Measurements from ENCODE around the gene LRPAP1.

LRPAP1 gene

DNA sequence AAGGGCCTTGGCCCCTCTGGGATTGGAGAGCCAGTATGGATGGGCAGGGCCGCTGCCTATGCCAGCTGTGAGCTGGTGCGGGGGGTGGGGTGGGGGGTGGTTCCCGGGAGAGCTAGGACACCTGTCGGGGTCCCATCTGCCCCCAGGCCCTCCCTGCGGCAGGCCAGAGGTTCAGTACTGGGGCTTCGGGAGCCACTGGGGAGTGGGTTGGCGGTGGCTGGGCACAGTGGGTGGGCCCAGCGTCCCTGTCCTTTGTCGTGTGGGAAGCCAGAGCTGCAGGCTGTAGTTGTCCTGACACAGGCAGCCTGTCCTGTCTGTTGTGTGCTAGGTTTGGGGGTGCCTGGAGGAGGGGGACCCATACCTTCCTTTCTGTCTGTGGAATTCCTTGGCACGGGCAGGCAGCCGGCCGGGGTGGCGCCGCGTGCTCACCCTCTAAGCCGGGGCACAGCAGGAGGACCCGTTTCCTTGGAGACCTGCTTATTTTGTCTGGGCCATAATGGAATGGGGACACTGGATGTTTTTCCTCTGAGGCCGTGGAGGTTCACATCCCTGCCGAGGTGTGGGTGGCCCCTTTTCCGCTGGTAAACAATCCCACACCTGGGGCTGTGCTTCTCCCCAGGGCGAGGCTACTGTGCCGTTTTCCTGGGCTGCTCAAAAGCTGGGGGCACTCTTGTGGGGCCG lies 54.3 kb downstream of the LRPAP1 start:
- no peak for DNase-seq
- Histone ChIP-seq H3K4me3 (ENCODE audit: low read depth, low read length) (no peak overlapping the region), H4K91ac (ENCODE audit: low read depth, low read length) (no peak overlapping the region), H3K4me2 (ENCODE audit: low read length) (no peak overlapping the region), H3K4me1 (ENCODE audit: control insufficient read depth in 1 of 2, insufficient read depth in 2 of 2, low read length in 2 of 2) (no peaks in the 10 kb centered on the region), H4K8ac (ENCODE audit: low read depth, low read length) (no peak overlapping the region), H3K18ac (ENCODE audit: low read length) (no peak overlapping the region), H4K12ac (ENCODE audit: low read depth, low read length) (no peak overlapping the region), H3K14ac (ENCODE audit: low read length) (no peak overlapping the region), H3K79me1 (ENCODE audit: low read length) (no peaks in the 10 kb centered on the region), H3K4ac (ENCODE audit: low read depth, low read length) (no peak overlapping the region), H2BK120ac (ENCODE audit: insufficient read depth, low read length, poor library complexity) (no peak overlapping the region), H3K23ac (ENCODE audit: low read length) (no peak overlapping the region), H2BK12ac (ENCODE audit: low read length) (no peak overlapping the region), H3K36me3 (ENCODE audit: control insufficient read depth in 1 of 2, insufficient read depth in 2 of 2, low read length in 2 of 2) (no peaks in the 10 kb centered on the region), H3K27me3 (ENCODE audit: insufficient read depth, low read length) (no peaks in the 10 kb centered on the region), H3K79me2 (ENCODE audit: control insufficient read depth, insufficient read depth, low read length, poor library complexity) (no peaks in the 10 kb centered on the region), H2AFZ (ENCODE audit: insufficient read depth, low read length, poor library complexity) (no peak overlapping the region), H3K9ac (ENCODE audit: low read length) (no peak overlapping the region), H2BK5ac (ENCODE audit: low read depth, low read length, poor library complexity) (no peak overlapping the region), H2AK5ac (ENCODE audit: low read length) (no peak overlapping the region), H3K9me3 (ENCODE audit: insufficient read depth, low read depth, low read length) (peaks cover 3% of the 10 kb centered on the region), H3K27ac (ENCODE audit: low read depth, low read length) (no peak overlapping the region)
- no CpG with 5 or more reads among the region's 23 CpGs for WGBS (ENCODE audit: extremely low coverage, insufficient coverage, insufficient read length)

- H3K9ac ChIP-seq (ENCODE audit: low read length): no peak overlapping the region
- no CpG with 5 or more reads among the region's 27 CpGs for WGBS (ENCODE audit: extremely low coverage, insufficient coverage, insufficient read length)
- H2BK5ac ChIP-seq (ENCODE audit: low read depth, low read length, poor library complexity): no peak overlapping the region
- no peak overlapping the region for H2AK5ac ChIP-seq (ENCODE audit: low read length)
- no peak overlapping the region for H4K12ac ChIP-seq (ENCODE audit: low read depth, low read length)
- no peaks in the 10 kb centered on the region for H3K79me2 ChIP-seq (ENCODE audit: control insufficient read depth, insufficient read depth, low read length, poor library complexity)
- peaks cover 3% of the 10 kb centered on the region for H3K9me3 ChIP-seq (ENCODE audit: insufficient read depth, low read depth, low read length)
- H3K18ac ChIP-seq (ENCODE audit: low read length): no peak overlapping the region
- no peak overlapping the region for H2AFZ ChIP-seq (ENCODE audit: insufficient read depth, low read length, poor library complexity)
- no peak overlapping the region for H2BK120ac ChIP-seq (ENCODE audit: insufficient read depth, low read length, poor library complexity)
- H3K23ac ChIP-seq (ENCODE audit: low read length): no peak overlapping the region
- no peak overlapping the region for H4K8ac ChIP-seq (ENCODE audit: low read depth, low read length)
- H3K79me1 ChIP-seq (ENCODE audit: low read length): no peaks in the 10 kb centered on the region
- H3K4me3 ChIP-seq (ENCODE audit: low read depth, low read length): no peak overlapping the region
- H4K91ac ChIP-seq (ENCODE audit: low read depth, low read length): no peak overlapping the region
- DNase-seq: no peak
- no peak overlapping the region for H3K27ac ChIP-seq (ENCODE audit: low read depth, low read length)
- no peak overlapping the region for H3K4me2 ChIP-seq (ENCODE audit: low read length)
- H3K27me3 ChIP-seq (ENCODE audit: insufficient read depth, low read length): no peaks in the 10 kb centered on the region
- no peak overlapping the region for H2BK12ac ChIP-seq (ENCODE audit: low read length)
- H3K14ac ChIP-seq (ENCODE audit: low read length): no peak overlapping the region
- no peak overlapping the region for H3K4ac ChIP-seq (ENCODE audit: low read depth, low read length)
- H3K36me3 ChIP-seq (ENCODE audit: control insufficient read depth in 1 of 2, insufficient read depth in 2 of 2, low read length in 2 of 2): no peaks in the 10 kb centered on the region
- H3K4me1 ChIP-seq (ENCODE audit: control insufficient read depth in 1 of 2, insufficient read depth in 2 of 2, low read length in 2 of 2): no peaks in the 10 kb centered on the region
Observed at GRCh38 chr4:3476936-3477749, 55.1 kb downstream of the LRPAP1 start.

DNA sequence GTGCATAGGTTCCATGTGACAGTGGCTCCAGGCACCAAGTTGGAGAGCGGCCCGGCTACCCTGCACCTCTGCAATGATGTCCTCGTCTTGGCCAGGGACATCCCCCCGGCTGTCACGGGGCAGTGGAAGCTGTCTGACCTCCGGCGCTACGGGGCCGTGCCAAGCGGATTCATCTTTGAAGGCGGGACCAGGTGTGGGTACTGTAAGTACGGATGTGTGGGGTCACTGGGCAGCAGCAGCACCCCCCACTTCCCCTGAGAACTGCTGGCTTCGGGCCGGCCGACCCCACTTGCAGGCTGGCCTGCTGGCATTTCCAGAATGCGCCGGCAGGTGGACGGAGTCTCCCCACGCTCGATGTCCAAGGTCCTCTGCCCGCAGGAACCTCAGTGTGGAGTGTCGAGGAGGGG lies 55.9 kb downstream of the LRPAP1 start:
- no peak overlapping the region for H3K27ac ChIP-seq (ENCODE audit: low read depth, low read length)
- no peak for DNase-seq
- H4K12ac ChIP-seq (ENCODE audit: low read depth, low read length): no peak overlapping the region
- H2BK5ac ChIP-seq (ENCODE audit: low read depth, low read length, poor library complexity): no peak overlapping the region
- no peak overlapping the region for H3K9ac ChIP-seq (ENCODE audit: low read length)
- H4K8ac ChIP-seq (ENCODE audit: low read depth, low read length): no peak overlapping the region
- H3K18ac ChIP-seq (ENCODE audit: low read length): no peak overlapping the region
- H2BK12ac ChIP-seq (ENCODE audit: low read length): no peak overlapping the region
- no peak overlapping the region for H4K91ac ChIP-seq (ENCODE audit: low read depth, low read length)
- no peak overlapping the region for H3K4me2 ChIP-seq (ENCODE audit: low read length)
- no peaks in the 10 kb centered on the region for H3K79me2 ChIP-seq (ENCODE audit: control insufficient read depth, insufficient read depth, low read length, poor library complexity)
- no peak overlapping the region for H3K4me3 ChIP-seq (ENCODE audit: low read depth, low read length)
- WGBS (ENCODE audit: extremely low coverage, insufficient coverage, insufficient read length): no CpG with 5 or more reads among the region's 22 CpGs
- H3K36me3 ChIP-seq (ENCODE audit: control insufficient read depth in 1 of 2, insufficient read depth in 2 of 2, low read length in 2 of 2): no peaks in the 10 kb centered on the region
- H3K23ac ChIP-seq (ENCODE audit: low read length): no peak overlapping the region
- no peaks in the 10 kb centered on the region for H3K27me3 ChIP-seq (ENCODE audit: insufficient read depth, low read length)
- H3K4ac ChIP-seq (ENCODE audit: low read depth, low read length): no peak overlapping the region
- no peak overlapping the region for H2AFZ ChIP-seq (ENCODE audit: insufficient read depth, low read length, poor library complexity)
- no peak overlapping the region for H2AK5ac ChIP-seq (ENCODE audit: low read length)
- H3K14ac ChIP-seq (ENCODE audit: low read length): no peak overlapping the region
- no peaks in the 10 kb centered on the region for H3K4me1 ChIP-seq (ENCODE audit: control insufficient read depth in 1 of 2, insufficient read depth in 2 of 2, low read length in 2 of 2)
- H3K9me3 ChIP-seq (ENCODE audit: insufficient read depth, low read depth, low read length): no peaks in the 10 kb centered on the region
- no peak overlapping the region for H2BK120ac ChIP-seq (ENCODE audit: insufficient read depth, low read length, poor library complexity)
- H3K79me1 ChIP-seq (ENCODE audit: low read length): no peaks in the 10 kb centered on the region

DNA sequence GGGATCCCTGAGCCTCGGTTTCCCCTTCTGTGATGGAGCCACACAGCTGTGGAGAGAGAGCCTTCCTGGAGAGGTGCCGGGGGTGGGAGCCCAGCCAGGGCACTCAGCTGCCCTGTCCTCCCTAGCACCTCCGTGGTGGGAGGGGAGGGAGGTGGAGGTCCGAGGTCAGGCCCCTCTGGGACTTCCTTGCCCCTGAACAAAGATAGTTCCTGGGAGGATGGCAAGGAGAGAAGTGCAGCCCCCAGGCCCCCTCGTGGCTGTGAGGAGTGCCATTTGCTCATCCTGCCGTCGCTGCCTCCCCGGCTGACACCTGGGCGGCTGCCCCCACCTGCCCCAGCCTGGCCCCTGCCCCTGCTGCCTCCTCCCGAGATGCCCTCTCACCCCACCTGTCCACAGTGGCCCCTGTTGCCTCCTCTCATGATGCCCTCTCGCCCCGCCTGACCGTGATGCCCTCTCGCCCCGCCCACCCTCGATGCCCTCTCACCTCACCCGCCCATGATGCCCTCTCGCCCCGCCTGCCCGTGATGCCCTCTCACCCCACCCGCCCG lies 56.4 kb downstream of the LRPAP1 start:
- no peak overlapping the region for H3K23ac ChIP-seq (ENCODE audit: low read length)
- H4K8ac ChIP-seq (ENCODE audit: low read depth, low read length): no peak overlapping the region
- no peak overlapping the region for H3K4ac ChIP-seq (ENCODE audit: low read depth, low read length)
- no peak overlapping the region for H4K91ac ChIP-seq (ENCODE audit: low read depth, low read length)
- H2BK5ac ChIP-seq (ENCODE audit: low read depth, low read length, poor library complexity): no peak overlapping the region
- H2AK5ac ChIP-seq (ENCODE audit: low read length): no peak overlapping the region
- H3K4me3 ChIP-seq (ENCODE audit: low read depth, low read length): no peak overlapping the region
- DNase-seq: no peak
- H4K12ac ChIP-seq (ENCODE audit: low read depth, low read length): no peak overlapping the region
- no peak overlapping the region for H3K27ac ChIP-seq (ENCODE audit: low read depth, low read length)
- no peaks in the 10 kb centered on the region for H3K36me3 ChIP-seq (ENCODE audit: control insufficient read depth in 1 of 2, insufficient read depth in 2 of 2, low read length in 2 of 2)
- no peak overlapping the region for H3K18ac ChIP-seq (ENCODE audit: low read length)
- H3K4me2 ChIP-seq (ENCODE audit: low read length): no peak overlapping the region
- no peak overlapping the region for H2BK12ac ChIP-seq (ENCODE audit: low read length)
- no CpG with 5 or more reads among the region's 22 CpGs for WGBS (ENCODE audit: extremely low coverage, insufficient coverage, insufficient read length)
- no peaks in the 10 kb centered on the region for H3K9me3 ChIP-seq (ENCODE audit: insufficient read depth, low read depth, low read length)
- no peaks in the 10 kb centered on the region for H3K4me1 ChIP-seq (ENCODE audit: control insufficient read depth in 1 of 2, insufficient read depth in 2 of 2, low read length in 2 of 2)
- H3K27me3 ChIP-seq (ENCODE audit: insufficient read depth, low read length): no peaks in the 10 kb centered on the region
- no peak overlapping the region for H2BK120ac ChIP-seq (ENCODE audit: insufficient read depth, low read length, poor library complexity)
- no peaks in the 10 kb centered on the region for H3K79me2 ChIP-seq (ENCODE audit: control insufficient read depth, insufficient read depth, low read length, poor library complexity)
- no peaks in the 10 kb centered on the region for H3K79me1 ChIP-seq (ENCODE audit: low read length)
- H3K14ac ChIP-seq (ENCODE audit: low read length): no peak overlapping the region
- no peak overlapping the region for H3K9ac ChIP-seq (ENCODE audit: low read length)
- H2AFZ ChIP-seq (ENCODE audit: insufficient read depth, low read length, poor library complexity): no peak overlapping the region

All from trophoblast cell (in vitro differentiated cells and primary cell).